SH-SY5Y (cell line): ENCODE results near the gene EIF5.

Experiments
- GATA2 ChIP-seq: IDR thresholded peaks from 2 replicates; pipeline ENCODE4 v1.6.1; 2011; ENCODE audit warnings: mild to moderate bottlenecking, low read depth, low read length
- GATA3 ChIP-seq: IDR thresholded peaks from 2 replicates; pipeline ENCODE4 v1.6.1; 2011; ENCODE audit warnings: low read depth, mild to moderate bottlenecking, low read length, moderate library complexity

- TF ChIP-seq GATA2 (no peak), GATA3 (no peak)
These were observed 15.9 kb downstream of the EIF5 start for GRCh38 chr14:103349982-103350381.
